Fibroblast of pulmonary artery (primary cell): ENCODE results near the gene BCL10.
A peak's percentile ranks its signal among the peaks of the same experiment; 100 is the strongest.

Experiments
- DNase-seq: peaks from one replicate; pipeline ENCODE4 v3.0.0-alpha.2; 2010; ENCODE audit warnings: low read depth
- H3K4me3 ChIP-seq: replicated peaks from 2 replicates; pipeline ENCODE4 v1.5.1; 2011; ENCODE audit warnings: low read depth, mild to moderate bottlenecking, control low read depth, low read length, moderate library complexity
- CTCF ChIP-seq: IDR thresholded peaks from 2 replicates; pipeline ENCODE4 v1.5.1; 2011; ENCODE audit warnings: mild to moderate bottlenecking, control low read depth, low read length, inconsistent platforms; ENCODE audit errors: missing control alignments

BCL10 gene

DNA sequence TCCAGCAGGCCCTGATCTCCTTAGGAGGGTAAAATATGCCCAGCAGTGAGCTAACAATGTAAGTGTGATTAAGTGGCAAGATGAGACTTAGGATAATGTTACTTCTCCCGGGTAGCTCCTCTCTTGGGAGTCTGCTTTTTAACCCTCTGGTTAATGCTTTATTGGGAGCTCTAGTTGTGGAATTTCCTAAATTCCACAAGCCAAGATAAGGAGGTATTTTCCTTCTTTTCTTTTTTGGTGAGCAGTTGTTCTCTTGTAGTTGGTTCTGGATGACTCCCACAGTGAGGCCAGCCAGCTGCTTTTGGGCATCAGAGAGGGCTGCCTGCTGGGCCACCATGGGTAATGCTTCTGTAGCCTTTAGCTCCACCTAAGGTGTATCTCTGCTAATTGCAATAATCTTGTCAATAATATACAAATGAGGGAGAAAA lies 36.2 kb downstream of the BCL10 start:
- peak; percentile 61 for DNase-seq
- no peak overlapping the region for H3K4me3 ChIP-seq
- TF ChIP-seq CTCF, result no peak

DNA sequence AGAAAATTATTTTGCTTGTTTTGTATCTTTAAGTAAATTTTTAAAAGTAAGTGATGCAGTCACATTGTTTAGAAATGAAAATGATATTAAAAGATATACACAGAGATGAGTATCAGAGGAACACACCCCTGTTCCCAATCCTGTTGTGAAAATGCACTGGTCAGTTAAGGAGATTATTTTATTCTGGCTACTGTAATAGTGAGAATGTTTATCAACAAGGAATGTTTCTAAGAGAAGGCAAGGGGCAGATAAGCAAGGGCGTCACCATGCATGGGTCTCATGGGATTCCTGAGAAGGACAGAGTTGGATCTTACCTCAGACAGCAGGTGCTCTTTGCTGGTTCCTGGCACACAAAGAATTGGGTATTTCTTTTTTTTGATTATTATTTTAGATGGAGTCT lies 38.8 kb downstream of the BCL10 start:
- H3K4me3 ChIP-seq, result no peak overlapping the region
- TF ChIP-seq CTCF, result no peak
- no peak for DNase-seq

DNA sequence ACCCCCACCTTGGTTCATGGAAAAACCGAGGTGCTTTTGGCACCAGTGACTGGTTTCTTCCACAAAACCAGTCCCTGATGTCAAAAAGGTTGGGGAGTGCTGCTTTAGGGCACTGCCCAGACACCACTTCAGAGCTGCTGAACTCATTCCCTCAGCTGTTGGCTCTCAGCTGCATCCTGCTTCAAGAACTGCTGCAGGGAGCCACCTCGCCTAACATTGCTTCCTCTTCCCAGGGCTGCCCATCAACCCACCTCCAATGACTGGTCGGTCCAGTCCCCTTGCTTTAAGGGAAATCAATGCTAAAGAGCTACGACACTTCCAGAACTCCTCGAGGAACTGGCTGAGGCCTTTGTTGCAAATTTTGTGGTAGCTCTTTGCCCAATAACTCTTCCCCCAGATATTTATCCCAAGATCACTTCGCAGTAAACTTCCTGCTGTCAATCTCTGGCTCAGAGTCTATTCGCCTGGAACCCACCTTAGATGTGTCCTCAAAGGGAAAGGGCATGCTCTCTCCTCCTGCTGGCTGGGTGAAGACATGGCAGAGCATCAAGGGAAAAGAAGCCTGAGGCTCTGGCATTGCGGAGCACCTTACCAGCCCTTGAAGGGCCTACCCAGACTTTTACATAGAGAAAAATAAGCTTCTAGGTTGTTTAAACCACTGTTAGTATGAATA lies 46.0 kb downstream of the BCL10 start:
- no peak for DNase-seq

GRCh38 chr1:85229574-85230097 lies 46.8 kb downstream of the BCL10 start:
- no peak for DNase-seq
- no peak for TF ChIP-seq CTCF
- no peak overlapping the region for H3K4me3 ChIP-seq

More for the DNA sequence above, 46.0 kb downstream of the BCL10 start:
- peak; percentile 40 for TF ChIP-seq CTCF
- H3K4me3 ChIP-seq, result no peak overlapping the region

- no peak for DNase-seq
- TF ChIP-seq CTCF, result no peak
- no peak overlapping the region for H3K4me3 ChIP-seq
Observed at GRCh38 chr1:85228972-85229371, 47.5 kb downstream of the BCL10 start.

GRCh38 chr1:85225624-85226380 lies 50.6 kb downstream of the BCL10 start:
- no peak for TF ChIP-seq CTCF
- H3K4me3 ChIP-seq, result no peak overlapping the region
- peak; percentile 8 for DNase-seq
